ENCODE results near the gene PLCE1.
"Not testable (repeated sequence)": the region's sequence is repeated elsewhere in the genome, so short reads cannot be mapped to it uniquely, and the experiment has no call there.

PLCE1 gene

GRCh38 chr10:93993782-93994437, at the start of gene PLCE1:
Gene PLCE1 (plus strand): TSS chr10:93993931. CDS start chr10:94031047, 37,116 bp downstream.
- DNase-seq: peak; percentile 6

DNA sequence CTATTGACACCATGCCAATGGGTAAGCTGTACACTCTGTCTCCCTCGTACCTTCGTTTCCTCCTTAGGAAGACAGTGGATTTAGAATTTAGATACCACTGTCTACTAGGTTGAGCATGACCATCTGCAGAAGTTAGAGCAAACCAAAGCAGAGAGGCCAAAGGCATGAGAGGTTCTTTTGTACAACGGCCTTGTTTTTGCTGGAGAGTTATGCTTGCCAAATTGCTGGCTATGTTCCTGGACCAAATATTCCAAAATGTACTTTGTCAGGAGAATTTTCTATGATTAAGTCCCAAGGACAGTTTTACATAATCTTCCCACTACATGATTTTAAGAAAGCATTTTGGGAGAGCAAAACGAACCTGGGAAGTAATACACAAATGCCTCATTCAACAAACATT, 47.9 kb upstream of the PLCE1 start:
- no peak for DNase-seq

DNA sequence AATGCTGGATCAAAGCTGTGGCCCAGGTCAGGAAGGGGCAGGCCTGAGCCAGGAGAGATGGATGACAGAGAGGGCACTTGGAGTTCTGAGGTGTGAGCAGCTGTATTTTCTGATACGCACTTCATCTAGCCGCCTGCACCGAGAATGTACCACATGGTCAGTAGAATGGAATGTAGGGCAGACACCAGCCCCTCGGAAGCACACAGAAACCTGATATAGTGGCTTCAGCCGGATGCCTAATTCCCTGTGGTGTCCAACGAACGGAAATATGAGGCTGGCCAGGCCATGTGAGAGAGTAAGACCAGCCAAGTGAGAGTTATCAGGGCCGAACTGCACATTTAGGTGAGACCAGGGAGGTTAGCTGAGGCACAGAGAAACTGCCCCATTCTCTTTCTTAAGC, 46.7 kb upstream of the PLCE1 start:
- DNase-seq: no peak

DNA sequence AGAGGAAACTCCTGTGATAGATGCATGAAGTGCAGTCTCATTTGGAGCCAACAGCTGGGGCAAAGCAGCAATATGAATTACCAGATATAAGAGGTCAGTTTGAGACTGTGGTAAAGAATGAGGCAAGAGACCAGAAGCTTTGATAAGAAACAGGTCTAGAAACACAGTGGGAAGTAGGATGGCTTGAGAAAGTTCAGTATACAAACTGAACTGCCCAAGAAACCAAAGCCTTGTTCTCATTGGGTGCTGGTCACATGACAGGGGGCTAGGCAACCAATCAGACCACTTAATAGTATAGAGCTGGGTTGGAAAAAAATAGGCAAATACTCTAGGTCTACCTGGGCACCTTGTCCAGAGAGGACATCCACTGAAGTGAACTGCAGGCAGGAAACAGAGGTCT, 46.2 kb upstream of the PLCE1 start:
- DNase-seq: no peak

- DNase-seq: no peak
Observed at GRCh38 chr10:93951905-93952304, 41.8 kb upstream of the PLCE1 start.

GRCh38 chr10:93954299-93954698, 39.4 kb upstream of the PLCE1 start:
- DNase-seq: no peak

GRCh38 chr10:93954726-93955363, 38.9 kb upstream of the PLCE1 start:
- DNase-seq: no peak

DNA sequence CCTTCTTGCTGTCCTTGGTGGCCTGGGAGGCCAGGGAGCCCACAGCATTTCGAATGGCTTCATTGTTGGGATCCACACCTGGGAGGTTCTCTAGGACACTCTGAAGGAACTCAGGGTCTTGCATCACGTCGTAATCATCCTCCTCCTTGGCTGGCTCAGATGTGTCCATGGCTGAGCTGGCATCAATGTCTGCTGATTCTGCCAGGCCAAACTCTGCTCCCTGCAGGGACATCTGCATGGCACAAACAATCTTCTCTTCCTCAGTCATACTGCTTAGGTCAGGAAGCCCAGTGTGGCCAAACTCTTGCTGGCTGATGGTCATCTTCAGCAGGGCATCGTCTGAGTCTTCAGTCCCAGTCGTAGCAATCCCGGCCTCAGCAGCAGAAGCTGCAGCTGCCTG, 34.9 kb upstream of the PLCE1 start:
- no peak for DNase-seq

- not testable (repeated sequence) for DNase-seq
Observed at GRCh38 chr10:93960988-93961387, 32.7 kb upstream of the PLCE1 start.

- DNase-seq: no peak
Observed at GRCh38 chr10:93962973-93963372, 30.8 kb upstream of the PLCE1 start.

DNA sequence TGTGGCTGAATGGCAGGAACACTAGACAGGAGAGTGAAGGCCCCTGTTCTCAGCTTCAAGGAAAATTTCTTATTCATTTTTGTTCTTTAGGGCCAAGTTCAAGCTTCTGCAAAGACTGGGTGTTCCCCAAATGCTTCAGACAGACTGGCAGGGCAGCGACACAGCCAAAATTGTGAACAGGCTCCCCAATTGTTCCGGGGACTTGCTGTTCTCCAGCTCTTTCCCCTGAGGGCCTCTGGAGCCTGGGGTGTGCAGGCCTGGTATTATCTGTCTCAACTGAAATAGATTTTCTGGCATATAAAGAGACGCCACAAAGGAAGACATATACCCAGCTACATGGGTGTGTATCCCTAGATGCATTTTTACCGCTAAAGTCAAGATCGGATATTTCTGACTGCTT, 30.3 kb upstream of the PLCE1 start:
- no peak for DNase-seq

- no peak for DNase-seq
Observed at GRCh38 chr10:93965911-93966310, 27.8 kb upstream of the PLCE1 start.

DNA sequence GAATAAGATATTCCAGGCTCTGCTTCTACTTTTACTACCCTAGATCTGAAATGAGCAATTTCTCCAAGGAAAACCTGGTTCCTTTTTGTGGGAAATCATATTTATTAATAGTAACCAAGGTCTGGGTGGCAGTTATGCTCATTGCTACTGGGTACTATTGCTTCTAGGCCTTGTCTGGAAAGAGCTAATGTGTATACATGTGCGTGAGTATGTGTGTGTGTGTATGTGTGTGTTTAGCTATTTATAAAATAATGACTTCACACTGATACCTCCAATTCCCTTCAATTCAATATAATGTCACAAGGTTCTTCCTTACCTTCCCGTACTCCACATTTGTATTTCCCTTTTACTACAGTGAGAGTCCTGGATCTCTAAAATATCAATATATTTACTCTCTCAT, 26.0 kb upstream of the PLCE1 start:
- no peak for DNase-seq

DNA sequence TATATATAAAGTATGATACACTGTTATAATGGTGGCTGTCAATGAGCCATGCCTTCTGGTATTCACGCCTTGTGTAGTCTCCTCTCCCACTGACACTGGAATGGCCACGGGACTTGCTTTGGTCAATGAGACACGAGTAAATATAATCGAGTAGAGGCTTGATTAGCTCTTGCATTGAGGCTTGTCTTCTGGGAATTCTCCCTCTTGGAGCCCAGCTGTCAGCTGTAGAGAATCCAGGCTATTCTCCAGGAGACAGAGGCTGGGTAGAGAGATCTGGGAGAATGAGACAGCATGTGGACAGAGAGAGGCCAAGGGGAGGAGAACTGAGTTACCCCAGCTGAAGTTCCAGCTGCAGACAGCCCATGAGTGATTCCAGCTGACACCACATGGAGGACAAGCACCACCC, 25.2 kb upstream of the PLCE1 start:
- no peak for DNase-seq

GRCh38 chr10:93970433-93971010, 23.2 kb upstream of the PLCE1 start:
- not testable (repeated sequence) for DNase-seq

DNA sequence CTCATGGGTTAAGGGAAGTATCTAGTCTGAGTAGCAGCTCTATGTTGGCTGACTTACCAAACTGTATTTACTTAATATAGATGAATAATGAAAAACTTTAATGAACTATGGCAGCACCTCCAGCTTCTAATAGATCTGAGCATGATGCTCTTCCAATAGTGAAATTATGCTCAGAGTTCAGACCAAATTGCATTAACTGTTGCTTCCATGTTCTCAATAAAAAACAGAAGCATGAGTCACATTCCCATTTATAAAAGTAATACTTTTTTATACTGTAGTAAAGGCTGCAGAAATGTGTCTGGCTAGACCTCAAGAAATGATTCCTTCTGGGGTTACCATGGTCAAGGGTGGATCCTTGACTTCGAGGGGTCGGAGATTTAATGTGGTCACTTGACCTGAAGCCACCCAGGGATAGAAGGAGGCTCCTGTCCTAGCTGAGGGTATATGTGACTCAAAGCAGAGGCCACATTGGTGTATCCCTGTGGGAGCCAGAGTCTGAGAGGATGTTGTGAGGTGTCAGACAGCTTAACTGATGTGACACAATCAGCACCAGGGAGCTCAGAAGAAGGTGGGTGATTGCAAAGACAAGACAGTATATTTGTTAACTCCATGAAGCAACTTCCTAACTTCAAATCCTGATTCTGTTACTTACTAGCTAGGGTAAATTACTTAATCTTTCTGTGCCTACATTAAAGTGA, 19.8 kb upstream of the PLCE1 start:
- no peak for DNase-seq

- DNase-seq: no peak
Observed at GRCh38 chr10:93977442-93977841, 16.3 kb upstream of the PLCE1 start.

DNA sequence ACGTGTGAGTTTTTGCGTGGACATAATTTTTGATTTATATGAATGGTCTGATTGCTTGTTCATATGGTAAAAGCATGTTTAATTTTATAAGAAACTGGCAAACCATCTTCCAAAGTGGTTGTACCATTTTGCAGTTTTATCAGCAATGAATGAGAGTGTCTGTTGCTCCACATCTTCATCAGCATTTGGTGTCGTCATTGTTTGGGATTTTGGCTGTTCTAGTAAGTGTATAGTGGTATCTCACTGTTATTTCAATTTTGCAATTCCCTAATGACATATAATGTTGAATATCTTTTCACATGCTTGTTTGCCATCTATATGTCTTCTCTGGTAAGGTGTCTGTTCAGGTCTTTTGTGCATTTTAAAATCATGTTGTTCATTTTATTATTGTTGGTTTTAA, 13.2 kb upstream of the PLCE1 start:
- DNase-seq: no peak

DNA sequence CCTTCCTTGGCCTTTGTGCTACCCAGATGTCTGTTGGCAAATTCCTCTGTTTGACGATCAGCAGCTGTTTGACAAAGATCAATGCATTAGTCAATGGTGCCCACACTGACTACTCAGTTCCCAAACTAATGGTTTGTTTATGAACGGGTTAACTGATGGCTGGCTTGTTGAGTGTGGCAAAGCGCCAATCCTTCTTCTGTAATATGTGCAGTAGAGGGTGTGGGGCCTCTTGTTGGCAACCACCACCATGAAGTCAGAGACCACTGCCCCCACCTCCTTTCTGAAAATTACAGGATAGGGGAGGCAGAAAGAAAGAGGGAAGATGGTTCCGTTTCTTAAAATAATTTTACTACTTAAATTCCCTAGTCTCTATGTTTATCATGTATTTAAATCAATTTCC, 2.6 kb upstream of the PLCE1 start:
- no peak for DNase-seq

DNA sequence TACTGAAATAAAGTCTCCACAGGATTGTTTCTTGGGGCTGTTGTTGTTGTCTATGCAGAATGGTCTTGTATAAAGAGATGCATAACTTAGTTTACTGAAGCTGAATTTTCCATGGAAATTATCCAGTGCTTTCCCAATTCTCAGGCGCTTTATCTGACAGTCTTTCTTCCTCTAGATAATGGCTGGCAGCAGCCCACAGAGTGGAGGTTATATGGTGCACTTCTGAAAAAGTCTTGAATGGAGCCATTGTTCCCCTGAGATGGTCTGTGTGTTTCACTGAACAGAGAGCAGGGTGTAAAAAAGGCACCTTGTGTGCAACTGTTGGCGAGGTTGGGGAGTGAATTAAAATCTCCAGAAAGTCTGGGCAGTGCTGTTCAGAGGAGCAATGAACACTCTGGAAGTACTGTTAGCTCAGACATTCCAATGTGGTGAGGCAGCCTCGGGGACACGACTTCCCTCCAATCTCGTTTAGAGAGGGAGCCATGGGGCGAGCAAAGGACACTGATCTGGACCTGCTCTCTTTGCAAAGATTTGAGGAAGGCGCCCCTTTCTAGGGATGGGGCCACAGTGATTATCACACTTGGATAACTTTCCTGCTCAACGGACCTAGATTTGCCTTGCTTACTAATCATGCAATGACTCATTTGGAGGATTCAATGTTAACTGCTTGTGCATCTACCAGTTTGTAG, 2.0 kb upstream of the PLCE1 start:
- DNase-seq: no peak

GRCh38 chr10:93992400-93993030, 1.2 kb upstream of the PLCE1 start:
- DNase-seq: no peak

DNA sequence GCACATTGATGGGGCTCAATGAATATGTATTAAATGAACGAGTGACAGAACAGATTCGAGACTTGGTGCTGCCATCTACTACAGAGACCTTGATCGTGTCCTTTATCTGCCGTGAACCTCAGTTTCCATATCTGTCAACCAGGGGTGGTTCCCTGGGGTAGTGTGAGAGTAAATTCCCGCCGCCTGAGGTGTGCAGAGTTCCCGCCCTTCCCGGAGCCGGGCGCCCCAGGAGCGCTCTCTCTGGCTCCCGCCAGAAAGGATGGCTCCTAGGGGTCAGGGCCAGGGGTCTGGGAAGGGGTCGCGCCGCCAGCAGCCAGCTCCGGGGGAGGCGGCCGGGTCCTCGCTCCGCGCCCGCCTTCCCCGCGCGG, 333 bp upstream of the PLCE1 start:
- DNase-seq: no peak

- DNase-seq: no peak
Observed at GRCh38 chr10:93994438-93994801, 689 bp downstream of the PLCE1 start.

Measured in activated CD4-positive, alpha-beta T cell treated with anti-CD3 and anti-CD28 coated beads, Interleukin-10, Interleukin-2, amounts not matched to agents 100 ng/mL and 50 ng/mL, durations not matched to agents 16 hours and 8 hours (primary cell).